Peyer's patch (tissue), 4 donors: ENCODE data around the gene ABR.

Experiments used
- CTCF ChIP-seq, 6 experiments: fragments of 450-650 bp in 4 of 6; fragments of 200-600 bp in 2 of 6; sonication (generic) in 1 of 6; IDR thresholded peaks; one replicate each; pipeline ENCODE4 v1.5.1; 2017 to 2019; ENCODE audit warnings: antibody characterized with exemption in 6 of 6, mild to moderate bottlenecking in 3 of 6, moderate library complexity in 1 of 6
- POLR2A ChIP-seq, 2 donors: fragments of 450-650 bp; IDR thresholded peaks; one replicate each; pipeline ENCODE4 v1.5.1; 2017; ENCODE audit warnings: antibody characterized with exemption in 2 of 2, mild to moderate bottlenecking in 2 of 2, moderate library complexity in 2 of 2

- TF ChIP-seq CTCF (IDR thresholded peaks at IDR 0.05) (no peak), POLR2A (IDR thresholded peaks at IDR 0.05) (no peak)
Measured at GRCh38 chr17:1029196-1029921, 150.4 kb downstream of the ABR start.
